Measurements from ENCODE around the gene FXYD7. TPM values are rescaled to one million over a fixed set of nuclear protein-coding genes. Genes with fewer than 3 reads are reported as not detected.

FXYD7 gene
- total and polyA plus RNA-seq, 2 of the 4 experiments (the other 2 are of a cell fraction): 0.31 TPM; not detected in 1

GRCh38 chr19:35124098-35125060, 18.7 kb upstream of the FXYD7 start:
- in situ Hi-C loops (cut with MboI; ENCODE audit: low sequenced_read_pairs): no loop called here
- ATAC-seq (ENCODE audit: low read depth): peak; percentile 96
- Histone ChIP-seq H2BK15ac (ENCODE audit: low read depth, low read length) (peak overlapping the region; percentile 38; the same call in 1 of the 3 replicates), H3K27ac (ENCODE audit: insufficient read depth, low read length) (peak overlapping the region; percentile 70), H4K20me1 (ENCODE audit: insufficient read depth, low read length) (no peaks in the 10 kb centered on the region), H3K79me1 (ENCODE audit: low read depth in 1 of 2, low read length in 2 of 2) (0 out of 4 replicates have a peak, but pooled peaks cover 0 to 7% of the 10 kb centered on the region in 2 experiments), H2BK20ac (ENCODE audit: low read depth, low read length) (0 out of 2 replicates have a peak overlapping the region, but pooled peaks have one; percentile 30), H3K4me1 (ENCODE audit: control insufficient read depth, insufficient read depth, low read length) (peaks cover 2% of the 10 kb centered on the region; the same call in 1 of the 2 replicates), H2BK5ac (ENCODE audit: low read depth, low read length, poor library complexity, severe bottlenecking) (peak overlapping the region; percentile 71), H4K91ac (ENCODE audit: insufficient read depth, low read depth, low read length) (peak overlapping the region; percentile 91), H3K27me3 (ENCODE audit: control insufficient read depth, insufficient read depth, low read length) (peaks cover 6% of the 10 kb centered on the region; the same call in 1 of the 2 replicates), H2AFZ (replicated peaks; ENCODE audit: low read length, poor library complexity) (peak overlapping the region; percentile 99), H3K9ac (ENCODE audit: low read depth, low read length) (peak overlapping the region; percentile 83), H3K14ac (replicated peaks; ENCODE audit: low read depth, low read length) (peak overlapping the region; percentile 99), H2AK9ac (replicated peaks; ENCODE audit: low read depth, low read length, poor library complexity) (peak overlapping the region; percentile 83), H3K4me2 (ENCODE audit: low read depth, low read length) (peak overlapping the region; percentile 77), H2AK5ac (ENCODE audit: low read depth, low read length) (peak overlapping the region; percentile 78), H3K9me3 (ENCODE audit: control insufficient read depth, insufficient read depth, low read length) (no peaks in the 10 kb centered on the region), H3K9me1 (ENCODE audit: insufficient read depth, low read length) (peaks cover 7% of the 10 kb centered on the region; the same call in 1 of the 2 replicates), H2BK120ac (ENCODE audit: low read depth, low read length) (peak overlapping the region; percentile 77), H3K23ac (ENCODE audit: low read depth, low read length) (peak overlapping the region; percentile 98), H4K8ac (ENCODE audit: low read depth in 2 of 2, low read length in 2 of 2) (peak overlapping the region; percentile 94 to 100), H3K36me3 (ENCODE audit: control insufficient read depth, insufficient read depth, low read length) (no peaks in the 10 kb centered on the region), H3K4me3 (ENCODE audit: insufficient read depth, low read depth, low read length) (peak overlapping the region; percentile 49), H3K4ac (ENCODE audit: low read depth, low read length) (peak overlapping the region; percentile 99), H4K5ac (ENCODE audit: low read depth, low read length) (peak overlapping the region; percentile 89), H3K56ac (ENCODE audit: extremely low read depth, insufficient read depth, low read length) (peak overlapping the region; percentile 67), H3K18ac (ENCODE audit: low read depth, low read length) (peak overlapping the region; percentile 61)
- peak; percentile 86 for DNase-seq
- ChIA-PET POLR2A (ENCODE audit: unreplicated experiment) (no interaction called here), CTCF (interaction anchor here (0.5 to 1.0 kb wide), 5 partner anchors 10 to 159 kb away, joined by 3 to 5 read pairs (median 3); no protein-coding TSS in a partner anchor)
- intact Hi-C loops (cut with micrococcal nuclease): no loop called here
- 10% methylated on average over 18 of the region's 42 CpGs; no CpG with 5 or more reads in 1 of the 2 experiments for WGBS, 2 experiments (ENCODE audit: extremely low coverage in 2 of 2, insufficient read length in 1 of 2)
- TF ChIP-seq CTCF (conservative IDR thresholded peaks at IDR 0.05; ENCODE audit: low read depth, low read length) (no peak), RFX5 (IDR thresholded peaks at IDR 0.05; ENCODE audit: low read depth, low read length) (no peak), FOS (IDR thresholded peaks at IDR 0.05; ENCODE audit: low read depth, low read length) (no peak), BHLHE40 (IDR thresholded peaks at IDR 0.05; ENCODE audit: low read depth, low read length) (peak; percentile 21; the same call in 1 of the 2 replicates), MAZ (IDR thresholded peaks at IDR 0.05; ENCODE audit: borderline replicate concordance, low read depth, low read length) (peak; percentile 58; the same call in 1 of the 2 replicates), MXI1 (IDR thresholded peaks at IDR 0.05; ENCODE audit: borderline replicate concordance, low read depth, low read length) (no peak), CEBPB (IDR thresholded peaks at IDR 0.05; ENCODE audit: low read depth, low read length) (no peak)
- TF ChIP-seq, protein P1, sequence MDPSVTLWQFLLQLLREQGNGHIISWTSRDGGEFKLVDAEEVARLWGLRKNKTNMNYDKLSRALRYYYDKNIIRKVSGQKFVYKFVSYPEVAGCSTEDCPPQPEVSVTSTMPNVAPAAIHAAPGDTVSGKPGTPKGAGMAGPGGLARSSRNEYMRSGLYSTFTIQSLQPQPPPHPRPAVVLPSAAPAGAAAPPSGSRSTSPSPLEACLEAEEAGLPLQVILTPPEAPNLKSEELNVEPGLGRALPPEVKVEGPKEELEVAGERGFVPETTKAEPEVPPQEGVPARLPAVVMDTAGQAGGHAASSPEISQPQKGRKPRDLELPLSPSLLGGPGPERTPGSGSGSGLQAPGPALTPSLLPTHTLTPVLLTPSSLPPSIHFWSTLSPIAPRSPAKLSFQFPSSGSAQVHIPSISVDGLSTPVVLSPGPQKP (IDR thresholded peaks at IDR 0.05; ENCODE audit: borderline replicate concordance, low read depth, low read length): no peak
- dilution Hi-C loops (cut with HindIII; ENCODE audit: low sequenced_read_pairs, unreplicated experiment): no loop called here
- BruUV-seq (replicated peaks): no TSS peak
